ENCODE measurements around the gene SEMA7A. TPM values are rescaled to one million over a fixed set of nuclear protein-coding genes. Genes with fewer than 3 reads are reported as not detected.

Gene SEMA7A
- total and polyA plus RNA-seq, 9 of the 15 experiments (the other 6 are each of a cell fraction or from before 2014, with no cell fraction given), result 0.04 to 8.2 (median 5.4) TPM; not detected in 1

- TF ChIP-seq MGA (IDR thresholded peaks at IDR 0.05) (no peak), MCM7 (IDR thresholded peaks at IDR 0.05) (no peak), RREB1 (CRISPR knock-in tag; IDR thresholded peaks at IDR 0.05) (no peak), ILK (tag; IDR thresholded peaks at IDR 0.05; ENCODE audit: borderline replicate concordance, low read depth) (no peak), SIX5 (IDR thresholded peaks at IDR 0.05; ENCODE audit: borderline replicate concordance in 1 of 2, insufficient read depth in 1 of 2, low read depth in 1 of 2, low read length in 2 of 2) (no peak), YBX1 (IDR thresholded peaks at IDR 0.05) (no peak), LARP7 (IDR thresholded peaks at IDR 0.05) (no peak)
Observed at GRCh38 chr15:74433592-74434262, at the start of gene SEMA7A (continued).

All from K562 (cell line).